H1 (cell line): ENCODE results near the gene COL4A4. TPM values are rescaled to one million over a fixed set of nuclear protein-coding genes. Genes with fewer than 3 reads are reported as not detected.

Source experiments
- CTCF ChIA-PET: fragments of 300-600 bp; sonication (Branson Sonifier 250); formaldehyde crosslinking; loops from one replicate; lab custom pipeline; 2021; ENCODE audit not compliant: partially characterized antibody; lab: Charles Lee
- POLR2A ChIA-PET: fragments of 300-600 bp; sonication (Branson Sonifier 250); formaldehyde crosslinking; loops from one replicate; lab custom pipeline; 2021; ENCODE audit warnings: inconsistent platforms; ENCODE audit not compliant: partially characterized antibody; lab: Charles Lee
- DNase-seq, 2 experiments: peaks; one replicate each; pipeline versions ENCODE4 v3.0.0 to v3.0.0-alpha.2; 2010 to 2022; ENCODE audit warnings: low spot score in 2 of 2, low read depth in 1 of 2, mixed read lengths in 1 of 2
- FAIRE-seq: peaks from 2 replicates; lab custom pipeline; 2011; peaks lifted over from hg19 to GRCh38; lab: Jason Lieb, UNC
- H2AFZ ChIP-seq: 2 replicates; pipeline ENCODE4 v1.8.1; 2012; ENCODE audit warnings: low read length, inconsistent platforms
- H2AK5ac ChIP-seq: 2 replicates; pipeline ENCODE4 v1.6.1; 2013; ENCODE audit warnings: low read depth, low read length
- H2BK120ac ChIP-seq: replicated peaks from 2 replicates; pipeline ENCODE3; 2013; ENCODE audit warnings: low read depth, low read length, inconsistent platforms
- H2BK12ac ChIP-seq: 2 replicates; pipeline ENCODE4 v1.6.1; 2013; ENCODE audit warnings: low read depth, low read length
- H2BK15ac ChIP-seq: 2 replicates; pipeline ENCODE4 v1.6.1; 2013; ENCODE audit warnings: low read length
- H2BK20ac ChIP-seq: 2 replicates; pipeline ENCODE4 v1.6.1; 2013; ENCODE audit warnings: low read length
- H2BK5ac ChIP-seq: 2 replicates; pipeline ENCODE4 v1.6.1; 2013; ENCODE audit warnings: low read depth, low read length
- H3K14ac ChIP-seq: 2 replicates; pipeline ENCODE4 v1.6.1; 2013; ENCODE audit warnings: inconsistent platforms; ENCODE audit not compliant: insufficient read length
- H3K18ac ChIP-seq: 2 replicates; pipeline ENCODE4 v1.6.1; 2013; ENCODE audit warnings: low read length; ENCODE audit errors: extremely low read depth
- H3K23ac ChIP-seq: 2 replicates; pipeline ENCODE4 v1.6.1; 2013; ENCODE audit warnings: inconsistent platforms; ENCODE audit not compliant: insufficient read length
- H3K23me2 ChIP-seq: 2 replicates; pipeline ENCODE4 v1.6.1; 2013; ENCODE audit warnings: low read depth, low read length
- H3K27ac ChIP-seq: 2 replicates; pipeline ENCODE4 v1.6.1; 2011; ENCODE audit warnings: low read depth, low read length, inconsistent platforms
- H3K27me3 ChIP-seq, 4 experiments: replicated peaks in 1 of 4; 1 replicate in 1 of 4; 2 replicates in 3 of 4; pipeline versions ENCODE4 v1.6.1 to v1.8.1; 2011 to 2013; ENCODE audit warnings: low read length in 3 of 4, mild to moderate bottlenecking in 3 of 4, inconsistent platforms in 2 of 4, mixed read lengths in 2 of 4, moderate library complexity in 1 of 4; ENCODE audit not compliant: control insufficient read depth in 3 of 4, insufficient read depth in 3 of 4; ENCODE audit errors: extremely low read depth in 1 of 4
- H3K36me3 ChIP-seq, 4 experiments: 2 replicates each; pipeline versions ENCODE4 v1.6.1 to v1.8.1; 2011 to 2013; ENCODE audit warnings: mild to moderate bottlenecking in 4 of 4, low read length in 3 of 4, moderate library complexity in 2 of 4, control low read depth in 1 of 4, inconsistent platforms in 1 of 4; ENCODE audit not compliant: insufficient read depth in 4 of 4, control insufficient read depth in 2 of 4
- H3K4ac ChIP-seq: replicated peaks from 2 replicates; pipeline ENCODE3; 2013; ENCODE audit warnings: low read length, low read depth, mixed read lengths, inconsistent platforms; ENCODE audit not compliant: insufficient read length
- H3K4me1 ChIP-seq, 4 experiments: replicated peaks in 1 of 4; 1 replicate in 1 of 4; 2 replicates in 3 of 4; pipeline versions ENCODE4 v1.6.1 to v1.8.1; 2011 to 2013; ENCODE audit warnings: low read length in 3 of 4, inconsistent platforms in 2 of 4, mixed read lengths in 1 of 4; ENCODE audit not compliant: insufficient read depth in 4 of 4, control insufficient read depth in 3 of 4
- H3K4me2 ChIP-seq, 2 experiments: 2 replicates each; pipeline versions ENCODE4 v1.6.1 to v1.8.1; 2011 to 2013; ENCODE audit warnings: low read depth in 2 of 2, low read length in 2 of 2, control low read depth in 1 of 2, inconsistent platforms in 1 of 2, mild to moderate bottlenecking in 1 of 2; ENCODE audit not compliant: insufficient read depth in 1 of 2
- H3K4me3 ChIP-seq, 4 experiments: fragments of 200-600, 300-600 bp in 1 of 4; sonication (generic), shearing (Covaris generic), sonication (Bioruptor Twin) in 1 of 4; 2 replicates each; pipeline versions ENCODE4 v1.5.1 to v1.8.1; 2011 to 2016; ENCODE audit warnings: low read length in 4 of 4, low read depth in 3 of 4, control low read depth in 2 of 4, inconsistent platforms in 2 of 4, mild to moderate bottlenecking in 2 of 4, mixed read lengths in 1 of 4, moderate library complexity in 1 of 4; ENCODE audit not compliant: insufficient read depth in 2 of 4; ENCODE audit errors: extremely low read depth in 1 of 4
- H3K56ac ChIP-seq: replicated peaks from 2 replicates; pipeline ENCODE3; 2013; ENCODE audit warnings: low read depth, mild to moderate bottlenecking, mixed read lengths, low read length, inconsistent platforms; ENCODE audit not compliant: insufficient read length
- H3K79me1 ChIP-seq: 2 replicates; pipeline ENCODE4 v1.6.1; 2013; ENCODE audit warnings: low read depth, low read length, control low read depth
- H3K79me2 ChIP-seq, 2 experiments: 2 replicates each; pipeline versions ENCODE4 v1.6.1 to v1.8.1; 2012 to 2013; ENCODE audit warnings: low read length in 2 of 2, mild to moderate bottlenecking in 2 of 2, inconsistent platforms in 1 of 2; ENCODE audit not compliant: insufficient read depth in 2 of 2, control insufficient read depth in 1 of 2
- H3K9ac ChIP-seq, 4 experiments: replicated peaks in 1 of 4; 1 replicate in 1 of 4; 2 replicates in 3 of 4; pipeline versions ENCODE4 v1.6.1 to v1.8.1; 2011 to 2013; ENCODE audit warnings: low read depth in 3 of 4, low read length in 3 of 4, control low read depth in 2 of 4, mild to moderate bottlenecking in 2 of 4, moderate library complexity in 2 of 4, inconsistent platforms in 1 of 4; ENCODE audit errors: extremely low read depth in 1 of 4
- H3K9me3 ChIP-seq, 2 experiments: 2 replicates each; pipeline versions ENCODE4 v1.6.1 to v1.8.1; 2012 to 2013; ENCODE audit warnings: mild to moderate bottlenecking in 2 of 2, moderate library complexity in 2 of 2, control low read depth in 1 of 2, inconsistent platforms in 1 of 2, low read depth in 1 of 2, low read length in 1 of 2, mixed read lengths in 1 of 2; ENCODE audit not compliant: insufficient read depth in 2 of 2
- H4K20me1 ChIP-seq, 2 experiments: replicated peaks in 1 of 2; 2 replicates each; pipeline versions ENCODE3 to v1.8.1; 2011 to 2013; ENCODE audit warnings: inconsistent platforms in 2 of 2, low read length in 2 of 2, mild to moderate bottlenecking in 1 of 2; ENCODE audit not compliant: insufficient read depth in 2 of 2, control insufficient read depth in 1 of 2
- H4K5ac ChIP-seq: 2 replicates; pipeline ENCODE4 v1.6.1; 2013; ENCODE audit warnings: low read length, low read depth, mixed read lengths, inconsistent platforms; ENCODE audit not compliant: insufficient read length
- H4K8ac ChIP-seq: 2 replicates; pipeline ENCODE4 v1.8.0; 2013; ENCODE audit warnings: mild to moderate bottlenecking, moderate library complexity, low read length, inconsistent platforms; ENCODE audit not compliant: insufficient read depth; ENCODE audit errors: extremely low read depth
- H4K91ac ChIP-seq: replicated peaks from 2 replicates; pipeline ENCODE3; 2013; ENCODE audit warnings: low read length, mixed read lengths, inconsistent platforms; ENCODE audit not compliant: insufficient read length
- EGR1 ChIP-seq: IDR thresholded peaks from 2 replicates; pipeline ENCODE4 v1.6.1; 2011; ENCODE audit warnings: low read depth, low read length, borderline replicate concordance
- GTF2F1 ChIP-seq: IDR thresholded peaks from 2 replicates; pipeline ENCODE4 v1.6.1; 2012; ENCODE audit warnings: low read depth, low read length, improper control_type of control experiment, borderline replicate concordance
- POLR2AphosphoS5 ChIP-seq: IDR thresholded peaks from 2 replicates; pipeline ENCODE4 v1.6.1; 2011; ENCODE audit warnings: low read depth, low read length
- POU5F1 ChIP-seq: IDR thresholded peaks from 2 replicates; pipeline ENCODE4 v1.6.1; 2011; ENCODE audit warnings: low read depth, mild to moderate bottlenecking, low read length, moderate library complexity
- SAP30 ChIP-seq: fragments of 300-600 bp; sonication (generic); IDR thresholded peaks from 2 replicates; pipeline ENCODE4 v1.7.1; 2012; ENCODE audit warnings: low read length, moderate library complexity, mild to moderate bottlenecking, inconsistent platforms; ENCODE audit not compliant: insufficient read depth, insufficient replicate concordance
- SP2 ChIP-seq: IDR thresholded peaks from 2 replicates; pipeline ENCODE4 v1.6.1; 2012; ENCODE audit warnings: mild to moderate bottlenecking, low read length, inconsistent platforms
- SUZ12 ChIP-seq: fragments of 200-600 bp; sonication (generic); IDR thresholded peaks from 2 replicates; pipeline ENCODE4 v1.6.1; 2012; ENCODE audit warnings: mild to moderate bottlenecking, inconsistent platforms, low read length, moderate library complexity, mixed read lengths
- TAF7 ChIP-seq: optimal IDR thresholded peaks from 2 replicates; pipeline ENCODE3; 2011; ENCODE audit warnings: low read depth, mild to moderate bottlenecking, inconsistent platforms, low read length, moderate library complexity, borderline replicate concordance
- WGBS, 2 experiments: shearing (Covaris generic) in 1 of 2; methylation state at CpG; one replicate each; pipeline versions ENCODE4 v1.1.6 to v1.1.7; 2013 to 2015; ENCODE audit warnings: low lambda C conversion rate in 2 of 2, mixed read lengths in 2 of 2, inconsistent platforms in 1 of 2, low coverage in 1 of 2, missing lambda C conversion rate in 1 of 2; ENCODE audit not compliant: insufficient replicate concordance in 2 of 2, insufficient coverage in 1 of 2, insufficient read length in 1 of 2; ENCODE audit errors: extremely low coverage in 1 of 2, missing lambda C conversion rate in 1 of 2; 5-methylcytosine and 5-hydroxymethylcytosine counted together
- polyA plus RNA-seq, 7 experiments: library from polyadenylated mRNA; depleted of rRNA in 3 of 7; stranded (reverse) in 5 of 7; unstranded in 2 of 7; fragments of >200 nt in 5 of 7; fragments of 200-250 nt in 2 of 7; gene quantifications; 1 replicate in 5 of 7; 2 replicates in 1 of 7; 4 replicates in 1 of 7; pipeline versions ENCODE4 v1.2.1 to v1.2.3, GENCODE V29; 2011 to 2013; ENCODE audit warnings: missing spikeins in 2 of 7, mixed read lengths in 2 of 7
- total RNA-seq: library from RNA; stranded (reverse); fragmentation: NEBNext Ultra II Directional; extraction: Animal tissue kit (Norgen Biotek cat#: 25700); gene quantifications from 2 replicates; pipeline ENCODE4 v1.2.1, GENCODE V29; 2021

The COL4A4 gene
- total and polyA plus RNA-seq, 2 of the 8 experiments (the other 6 are each of a cell fraction or from before 2014, with no cell fraction given), result 0.33 to 1.7 TPM

GRCh38 chr2:227186751-227187150 is 22.7 kb upstream of the COL4A4 start:
- no peaks in the 10 kb centered on the region for H3K79me1 ChIP-seq
- no peaks in the 10 kb centered on the region; a peak in 1 of 7 replicates for H3K27me3 ChIP-seq
- H3K23ac ChIP-seq, result no peak overlapping the region
- no peak overlapping the region for H4K8ac ChIP-seq
- no peak overlapping the region for H4K91ac ChIP-seq
- H4K5ac ChIP-seq, result no peak overlapping the region
- WGBS, 2 experiments, result 94% methylated on average over 1 of the region's 1 CpG; no CpG with 5 or more reads in 1 of the 2 experiments
- no peak overlapping the region for H3K14ac ChIP-seq
- no peak overlapping the region for H3K4me3 ChIP-seq
- H3K56ac ChIP-seq, result no peak overlapping the region
- FAIRE-seq (no peak), DNase-seq (no peak)
- ChIA-PET POLR2A (no interaction called here), CTCF (interaction anchor here (1.5 kb wide), 1 partner anchor 24 kb away, joined by 3 read pairs; no protein-coding TSS in a partner anchor)
- H2BK5ac ChIP-seq, result no peak overlapping the region
- H3K27ac ChIP-seq, result no peak overlapping the region
- H3K9ac ChIP-seq, result no peak overlapping the region
- no peak overlapping the region for H3K4ac ChIP-seq
- no peak overlapping the region for H3K4me2 ChIP-seq
- H2BK120ac ChIP-seq, result no peak overlapping the region
- no peak overlapping the region for H2BK15ac ChIP-seq
- no peak overlapping the region for H2AFZ ChIP-seq
- peaks cover 2 to 10% (median 4%) of the 10 kb centered on the region in 4 experiments; a peak in 6 of 7 replicates for H3K4me1 ChIP-seq
- no peaks in the 10 kb centered on the region for H3K79me2 ChIP-seq
- H2BK20ac ChIP-seq, result no peak overlapping the region
- H2AK5ac ChIP-seq, result no peak overlapping the region
- no peak overlapping the region for H3K18ac ChIP-seq
- no peaks in the 10 kb centered on the region for H3K9me3 ChIP-seq
- H2BK12ac ChIP-seq, result no peak overlapping the region
- H3K23me2 ChIP-seq, result no peaks in the 10 kb centered on the region
- H3K36me3 ChIP-seq, result no peaks in the 10 kb centered on the region
- H4K20me1 ChIP-seq, result no peaks in the 10 kb centered on the region
- TF ChIP-seq EGR1, result no peak
- TF ChIP-seq SAP30, result no peak
- TF ChIP-seq SP2, result no peak
- TF ChIP-seq SUZ12, result no peak
- TF ChIP-seq POLR2AphosphoS5, result no peak
- TF ChIP-seq GTF2F1, result no peak
- no peak for TF ChIP-seq POU5F1
- TF ChIP-seq TAF7, result no peak
